Measurements from ENCODE around the gene TTC13.

DNA sequence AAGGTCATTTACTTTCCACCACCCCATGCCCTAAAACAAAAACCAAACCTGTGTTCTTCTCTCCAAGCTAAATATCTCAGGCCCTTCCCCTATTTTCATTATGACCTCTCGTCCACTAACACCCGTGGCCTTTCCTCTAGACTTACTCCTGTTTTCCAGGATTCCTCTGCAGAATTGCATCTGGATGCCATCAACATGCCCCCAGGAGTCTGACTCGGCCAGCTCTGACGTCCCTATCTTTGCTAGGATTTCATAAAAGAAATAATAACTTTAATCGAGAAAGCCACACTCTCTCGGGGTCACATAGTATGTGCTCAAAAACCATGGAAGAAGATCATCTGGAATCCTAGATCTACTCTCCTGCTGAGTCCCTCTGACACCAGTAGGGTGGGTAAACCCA lies 47.9 kb upstream of the TTC13 start:
- no peak for TF ChIP-seq POLR2A (IDR thresholded peaks at IDR 0.05)
- TF ChIP-seq, protein P1, sequence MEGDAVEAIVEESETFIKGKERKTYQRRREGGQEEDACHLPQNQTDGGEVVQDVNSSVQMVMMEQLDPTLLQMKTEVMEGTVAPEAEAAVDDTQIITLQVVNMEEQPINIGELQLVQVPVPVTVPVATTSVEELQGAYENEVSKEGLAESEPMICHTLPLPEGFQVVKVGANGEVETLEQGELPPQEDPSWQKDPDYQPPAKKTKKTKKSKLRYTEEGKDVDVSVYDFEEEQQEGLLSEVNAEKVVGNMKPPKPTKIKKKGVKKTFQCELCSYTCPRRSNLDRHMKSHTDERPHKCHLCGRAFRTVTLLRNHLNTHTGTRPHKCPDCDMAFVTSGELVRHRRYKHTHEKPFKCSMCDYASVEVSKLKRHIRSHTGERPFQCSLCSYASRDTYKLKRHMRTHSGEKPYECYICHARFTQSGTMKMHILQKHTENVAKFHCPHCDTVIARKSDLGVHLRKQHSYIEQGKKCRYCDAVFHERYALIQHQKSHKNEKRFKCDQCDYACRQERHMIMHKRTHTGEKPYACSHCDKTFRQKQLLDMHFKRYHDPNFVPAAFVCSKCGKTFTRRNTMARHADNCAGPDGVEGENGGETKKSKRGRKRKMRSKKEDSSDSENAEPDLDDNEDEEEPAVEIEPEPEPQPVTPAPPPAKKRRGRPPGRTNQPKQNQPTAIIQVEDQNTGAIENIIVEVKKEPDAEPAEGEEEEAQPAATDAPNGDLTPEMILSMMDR (IDR thresholded peaks at IDR 0.05): no peak

Data from tibial nerve (tissue), 3 donors.